HepG2 (cell line): Measurements from ENCODE around the gene RASA3. TPM values are rescaled to one million over a fixed set of nuclear protein-coding genes. Genes with fewer than 3 reads are reported as not detected.

ENCODE experiments used
- NFKB2 ChIP-seq: sonication (generic); formaldehyde crosslinking; IDR thresholded peaks from 2 replicates; pipeline ENCODE4 v1.4.0; 2020; ENCODE audit warnings: missing genetic modification reagents, borderline replicate concordance
- polyA plus RNA-seq, 8 experiments: library from polyadenylated mRNA; depleted of rRNA in 3 of 8; stranded (reverse) in 7 of 8; unstranded in 1 of 8; fragments of >200 nt; fragmentation: Illumina TruSeq in 4 of 8; extraction: Trizol in 4 of 8; gene quantifications; 2 replicates each; pipeline versions ENCODE4 v1.2.1 to v1.2.3, GENCODE V29; 2011 to 2016; ENCODE audit warnings: low read depth in 4 of 8, missing spikeins in 1 of 8, mixed read lengths in 1 of 8; ENCODE audit not compliant: insufficient read depth in 1 of 8
- total RNA-seq, 5 experiments: library from RNA; depleted of rRNA; stranded (reverse); fragments of >200 nt; fragmentation: Illumina TruSeq; extraction: Trizol; gene quantifications; 2 replicates each; pipeline ENCODE4 v1.2.3, GENCODE V29; 2016; ENCODE audit warnings: low read depth in 1 of 5
- TF ChIP-seq, protein P1 (sequence below), 2 experiments: sonication (generic) in 1 of 2; formaldehyde crosslinking in 1 of 2; IDR thresholded peaks; 2 replicates each; pipeline versions ENCODE4 v1.4.0 to v1.6.1; 2016 to 2020; ENCODE audit warnings: borderline replicate concordance in 1 of 2, low read depth in 1 of 2, mild to moderate bottlenecking in 1 of 2, missing genetic modification reagents in 1 of 2
- TF ChIP-seq, protein P2 (sequence below): IDR thresholded peaks from 2 replicates; pipeline ENCODE4 v1.6.1; 2016; ENCODE audit warnings: missing biosample characterization, missing genetic modification reagents, low read depth
- TF ChIP-seq, protein P3 (sequence below): sonication (generic); formaldehyde crosslinking; IDR thresholded peaks from 2 replicates; pipeline ENCODE4 v1.5.0; 2020; ENCODE audit warnings: missing genetic modification reagents

Gene RASA3
- total and polyA plus RNA-seq, 2 of the 13 experiments (the other 11 are each of a cell fraction or from before 2014, with no cell fraction given) = 0.05 TPM; not detected in 1

DNA sequence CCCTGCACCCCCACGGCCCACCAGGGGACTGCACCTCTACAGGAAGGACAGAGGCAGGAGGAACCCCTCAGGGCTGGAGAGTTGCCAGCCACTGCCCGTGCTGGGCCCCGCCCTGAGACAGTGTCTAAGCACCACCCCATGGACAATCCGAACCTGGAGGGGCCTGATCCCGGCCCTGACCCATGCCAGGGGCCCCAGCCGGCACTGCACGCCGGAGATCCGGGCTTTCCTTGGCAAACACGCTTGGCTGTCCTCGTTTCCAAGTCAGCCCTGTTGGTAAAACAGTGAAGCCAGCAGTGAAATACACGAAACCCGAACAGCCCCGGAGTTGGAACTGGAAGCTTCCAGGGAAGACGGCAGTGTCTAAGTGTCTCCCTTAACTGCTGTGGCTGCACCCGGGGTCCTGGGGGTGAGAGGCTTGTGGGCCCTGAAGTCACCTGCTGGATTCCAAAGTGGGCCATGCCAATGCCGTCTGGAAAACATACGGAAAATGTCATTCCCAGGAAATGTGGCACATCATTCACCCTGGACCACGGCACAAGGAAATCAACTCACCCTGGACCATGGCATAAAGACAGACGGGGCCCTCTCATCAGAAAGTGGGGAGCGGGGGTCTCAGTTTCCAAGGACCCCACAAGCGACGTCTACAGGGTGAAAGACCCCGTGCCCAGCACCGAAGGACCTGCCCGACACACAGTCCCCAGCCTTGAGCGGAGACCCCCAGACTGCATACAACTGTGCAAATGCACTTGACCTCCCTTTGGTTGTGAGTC, 30.9 kb downstream of the RASA3 start (continued):
- TF ChIP-seq, protein P1, sequence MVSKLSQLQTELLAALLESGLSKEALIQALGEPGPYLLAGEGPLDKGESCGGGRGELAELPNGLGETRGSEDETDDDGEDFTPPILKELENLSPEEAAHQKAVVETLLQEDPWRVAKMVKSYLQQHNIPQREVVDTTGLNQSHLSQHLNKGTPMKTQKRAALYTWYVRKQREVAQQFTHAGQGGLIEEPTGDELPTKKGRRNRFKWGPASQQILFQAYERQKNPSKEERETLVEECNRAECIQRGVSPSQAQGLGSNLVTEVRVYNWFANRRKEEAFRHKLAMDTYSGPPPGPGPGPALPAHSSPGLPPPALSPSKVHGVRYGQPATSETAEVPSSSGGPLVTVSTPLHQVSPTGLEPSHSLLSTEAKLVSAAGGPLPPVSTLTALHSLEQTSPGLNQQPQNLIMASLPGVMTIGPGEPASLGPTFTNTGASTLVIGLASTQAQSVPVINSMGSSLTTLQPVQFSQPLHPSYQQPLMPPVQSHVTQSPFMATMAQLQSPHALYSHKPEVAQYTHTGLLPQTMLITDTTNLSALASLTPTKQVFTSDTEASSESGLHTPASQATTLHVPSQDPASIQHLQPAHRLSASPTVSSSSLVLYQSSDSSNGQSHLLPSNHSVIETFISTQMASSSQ (IDR thresholded peaks at IDR 0.05; ENCODE audit: low read depth) = no peak
- TF ChIP-seq, protein P1 (CRISPR knock-in tag; IDR thresholded peaks at IDR 0.05; ENCODE audit: borderline replicate concordance) = no peak
- TF ChIP-seq, protein P2, sequence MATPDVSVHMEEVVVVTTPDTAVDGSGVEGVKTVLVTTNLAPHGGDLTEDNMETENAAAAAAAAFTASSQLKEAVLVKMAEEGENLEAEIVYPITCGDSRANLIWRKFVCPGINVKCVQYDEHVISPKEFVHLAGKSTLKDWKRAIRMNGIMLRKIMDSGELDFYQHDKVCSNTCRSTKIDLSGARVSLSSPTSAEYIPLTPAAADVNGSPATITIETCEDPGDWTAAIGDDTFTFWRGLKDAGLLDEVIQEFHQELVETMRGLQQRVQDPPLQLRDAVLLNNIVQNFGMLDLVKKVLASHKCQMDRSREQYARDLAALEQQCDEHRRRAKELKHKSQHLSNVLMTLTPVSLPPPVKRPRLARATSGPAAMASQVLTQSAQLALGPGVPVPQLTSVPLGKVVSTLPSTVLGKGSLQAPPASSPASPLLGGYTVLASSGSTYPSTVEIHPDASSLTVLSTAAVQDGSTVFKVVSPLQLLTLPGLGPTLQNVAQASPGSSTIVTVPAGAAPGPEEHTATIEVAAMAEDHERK (CRISPR knock-in tag) = no peak
- TF ChIP-seq, protein P3, sequence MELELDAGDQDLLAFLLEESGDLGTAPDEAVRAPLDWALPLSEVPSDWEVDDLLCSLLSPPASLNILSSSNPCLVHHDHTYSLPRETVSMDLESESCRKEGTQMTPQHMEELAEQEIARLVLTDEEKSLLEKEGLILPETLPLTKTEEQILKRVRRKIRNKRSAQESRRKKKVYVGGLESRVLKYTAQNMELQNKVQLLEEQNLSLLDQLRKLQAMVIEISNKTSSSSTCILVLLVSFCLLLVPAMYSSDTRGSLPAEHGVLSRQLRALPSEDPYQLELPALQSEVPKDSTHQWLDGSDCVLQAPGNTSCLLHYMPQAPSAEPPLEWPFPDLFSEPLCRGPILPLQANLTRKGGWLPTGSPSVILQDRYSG (CRISPR knock-in tag) = no peak
- TF ChIP-seq NFKB2 (CRISPR knock-in tag) = no peak
